Kidney tubule cell (primary cell): ENCODE measurements around the gene VAT1L.

Experiments
- DNase-seq: peaks from one replicate; pipeline ENCODE4 v3.0.0-alpha.2; 2018; ENCODE audit warnings: low spot score

The VAT1L gene

DNA sequence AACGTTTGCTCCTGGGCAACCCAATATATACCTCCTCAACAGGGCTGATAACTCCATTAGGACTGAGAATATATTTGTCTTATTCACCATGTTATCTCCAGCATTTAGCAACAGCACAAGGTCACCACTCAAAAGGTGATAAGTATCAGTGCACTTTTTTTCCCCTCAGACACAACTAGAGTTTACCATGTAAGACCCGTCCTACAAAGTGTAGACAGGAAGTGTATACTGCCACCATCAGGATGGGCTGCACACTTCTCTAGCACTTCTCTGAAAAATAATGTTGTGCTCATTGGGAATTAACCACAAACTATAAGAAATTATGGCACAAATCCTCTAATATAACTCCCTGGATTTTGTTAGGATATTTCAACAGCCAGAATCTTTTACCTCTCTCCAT lies 5.7 kb upstream of the VAT1L start:
- no peak for DNase-seq

DNA sequence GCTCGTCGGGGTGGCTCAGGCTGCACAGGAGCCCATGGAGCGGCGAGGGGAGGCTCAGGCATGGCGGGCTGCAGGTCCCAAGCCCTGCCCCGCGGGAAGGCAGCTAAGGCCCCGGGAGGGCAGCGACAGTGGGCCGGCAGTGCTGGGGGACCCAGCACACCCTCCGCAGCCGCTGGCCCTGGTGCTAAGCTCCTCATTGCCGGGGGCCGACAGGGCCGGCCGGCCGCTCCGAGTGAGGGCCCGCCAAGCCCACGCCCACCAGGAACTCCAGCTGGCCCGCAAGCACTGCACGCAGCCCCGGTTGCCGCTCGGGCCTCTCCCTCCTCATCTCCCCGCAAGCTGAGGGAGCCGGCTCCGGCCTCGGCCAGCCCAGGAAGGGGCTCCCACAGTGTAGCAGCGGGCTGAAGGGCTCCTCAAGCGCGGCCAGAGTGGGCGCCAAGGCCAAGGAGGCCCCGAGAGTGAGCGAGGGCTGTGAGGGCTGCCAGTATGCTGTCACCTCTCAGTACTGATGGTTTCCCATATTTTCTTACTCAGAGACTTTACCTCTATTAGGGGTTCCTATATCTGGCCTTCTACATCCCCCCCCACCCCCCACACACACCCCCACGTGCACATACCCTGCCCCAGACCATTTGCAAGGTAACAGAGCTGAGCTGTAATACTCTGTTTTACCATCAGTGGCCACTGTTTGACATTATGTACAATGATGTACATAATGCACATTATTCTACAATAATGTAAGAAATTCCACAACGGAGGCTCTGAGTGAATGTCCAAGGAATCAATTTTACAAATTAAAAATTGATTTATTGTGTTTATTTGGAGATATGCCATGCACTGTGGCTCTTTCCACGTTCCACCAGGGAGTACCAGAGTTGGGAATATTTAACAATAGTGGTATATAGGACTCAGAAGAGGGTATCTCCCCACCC lies 3.7 kb upstream of the VAT1L start:
- no peak for DNase-seq

DNA sequence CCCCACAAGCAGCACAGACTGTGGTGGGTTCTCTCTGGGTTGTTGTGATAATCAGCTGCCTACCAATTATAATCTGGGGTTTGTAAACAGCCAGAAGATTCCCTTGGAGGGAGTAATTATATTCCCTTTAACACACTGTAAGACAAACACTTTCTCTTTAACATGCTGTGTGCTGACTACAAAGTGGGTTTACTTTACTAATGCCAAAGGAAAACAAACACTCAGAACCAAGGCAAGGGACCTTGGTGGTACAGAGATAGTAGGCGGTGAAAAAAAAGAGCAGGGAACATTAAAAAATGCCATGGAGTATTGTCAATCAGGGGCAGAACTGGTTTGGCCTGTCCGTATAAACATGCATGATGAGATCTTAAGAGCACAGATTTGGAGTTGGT lies 3.0 kb upstream of the VAT1L start:
- DNase-seq = no peak

DNA sequence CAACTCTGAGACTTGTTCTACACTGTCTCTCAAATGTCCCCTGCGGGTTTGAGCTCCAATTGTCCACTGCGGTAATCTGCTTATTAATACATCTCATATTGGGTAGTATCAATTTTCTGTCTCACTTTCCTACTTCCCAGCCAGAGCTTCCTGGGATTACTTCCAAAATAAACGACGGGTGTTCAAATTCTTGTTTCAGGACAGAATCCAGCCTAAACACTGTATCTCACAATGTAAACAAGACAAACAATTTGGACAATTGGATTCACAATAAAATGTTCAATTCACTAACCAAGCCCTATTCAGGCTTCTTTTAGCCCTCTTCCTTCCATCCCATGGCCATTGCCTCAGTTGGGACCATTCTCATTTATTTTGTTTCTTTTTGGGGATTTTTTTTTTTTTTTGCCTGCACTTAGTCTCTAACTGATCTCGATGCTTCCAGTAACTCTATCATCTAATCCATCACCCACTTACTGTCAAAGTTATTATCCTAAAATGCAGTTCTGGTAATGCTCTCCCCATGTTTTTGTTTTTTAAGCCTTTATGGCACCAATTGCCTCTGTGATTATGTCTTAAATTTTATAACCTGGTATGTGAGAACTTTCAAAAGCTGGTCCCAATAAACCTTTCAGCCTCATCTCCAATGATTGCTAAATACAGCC lies 2.0 kb upstream of the VAT1L start:
- no peak for DNase-seq

DNA sequence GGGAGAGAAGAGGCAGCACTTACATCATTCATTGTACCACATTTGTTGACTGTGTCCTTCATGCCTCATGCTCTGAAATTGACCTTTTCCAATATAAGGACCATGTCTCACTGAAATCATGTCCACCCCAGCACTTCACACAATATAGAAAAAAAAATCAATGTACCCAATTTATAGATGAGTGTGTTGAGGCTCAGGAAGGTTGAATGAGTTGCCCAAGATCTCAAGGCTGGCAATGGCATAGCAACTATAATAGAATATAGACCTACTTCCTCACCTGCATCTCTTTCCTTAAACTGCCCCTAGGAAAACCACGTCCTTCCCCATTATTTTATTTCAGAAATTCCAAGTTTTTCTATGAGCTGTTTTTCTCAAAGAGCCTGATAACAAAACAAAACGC lies 912 bp upstream of the VAT1L start:
- DNase-seq = no peak

DNA sequence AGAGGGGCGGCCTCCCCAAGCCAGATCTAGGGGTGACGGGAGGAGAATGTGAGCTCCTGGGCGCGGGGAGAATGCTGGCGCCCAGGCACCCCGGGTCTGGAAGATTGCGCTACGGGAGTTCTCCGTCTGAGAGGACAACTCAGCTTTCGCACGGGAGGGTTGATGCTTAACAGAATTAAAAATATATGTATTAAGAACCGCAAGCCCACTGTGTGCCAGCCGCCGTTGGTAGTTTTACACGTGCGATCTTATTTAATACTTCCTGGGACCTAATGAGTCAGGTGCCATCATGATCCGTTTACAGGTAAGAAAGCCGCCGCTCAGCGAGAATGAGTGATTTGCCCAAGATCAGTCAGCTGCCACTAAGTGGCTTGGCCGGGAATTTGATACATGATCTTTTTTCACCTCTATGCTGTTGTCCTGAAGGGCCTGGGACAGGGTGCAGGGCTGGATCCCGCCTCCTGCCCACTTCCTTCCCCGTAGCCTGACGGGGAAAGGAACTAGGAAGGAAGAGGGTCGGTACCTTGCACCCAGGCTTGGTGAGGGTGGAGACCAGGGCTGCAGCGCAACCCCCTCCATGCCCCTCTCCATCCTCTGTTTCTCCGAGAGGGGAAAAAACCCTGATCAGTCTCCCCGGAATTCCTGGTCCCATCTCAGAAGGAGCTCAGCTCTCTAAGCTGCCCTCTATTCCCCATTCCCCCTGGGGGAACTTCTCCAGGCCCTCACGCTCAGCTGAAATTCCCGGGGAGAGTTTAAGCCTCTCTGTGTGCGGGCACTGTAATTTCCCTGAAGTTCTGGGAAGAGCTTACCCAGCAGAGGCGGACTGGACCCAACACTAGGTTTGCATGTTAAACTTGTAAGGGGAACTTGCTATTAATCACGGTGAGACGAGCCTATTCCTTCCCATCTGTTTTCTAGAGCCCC lies 983 bp downstream of the VAT1L start:
- DNase-seq = no peak

DNA sequence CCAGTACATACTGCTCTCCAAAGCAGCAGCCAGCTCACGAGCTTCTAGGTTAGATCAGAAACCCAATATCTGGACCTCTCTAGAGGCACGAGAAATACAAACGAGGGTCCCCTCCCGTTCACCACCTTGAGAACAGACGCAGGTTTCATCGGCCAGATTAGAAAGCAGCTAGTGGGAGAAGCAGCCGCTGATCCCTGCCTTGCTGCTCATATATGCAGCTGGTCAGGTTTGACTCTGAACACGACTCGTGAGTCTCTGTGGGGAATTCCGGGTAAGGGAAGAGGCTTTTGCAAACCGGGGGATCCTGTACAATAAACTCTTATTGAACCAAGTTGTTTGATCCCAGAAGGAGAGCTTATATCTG lies 1.6 kb downstream of the VAT1L start:
- no peak for DNase-seq

DNA sequence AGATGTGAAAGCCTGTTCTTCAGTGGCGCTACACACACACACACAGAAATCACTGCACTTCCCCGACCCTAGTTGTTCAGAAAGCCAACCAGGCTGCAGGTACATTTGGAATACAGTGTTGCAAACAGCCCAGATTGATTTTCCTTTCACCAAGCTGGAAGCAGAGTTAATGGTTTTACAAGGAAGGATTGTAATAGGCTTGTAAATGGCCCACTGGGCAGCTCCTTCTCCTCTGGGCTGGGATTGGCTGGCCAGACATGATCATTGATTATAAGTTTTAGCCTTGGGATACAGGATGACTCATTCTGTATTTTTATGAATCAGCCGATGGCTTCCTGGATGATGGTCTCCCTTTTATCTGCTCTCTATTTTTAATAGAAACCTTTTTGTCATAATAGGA lies 2.5 kb downstream of the VAT1L start:
- no peak for DNase-seq

DNA sequence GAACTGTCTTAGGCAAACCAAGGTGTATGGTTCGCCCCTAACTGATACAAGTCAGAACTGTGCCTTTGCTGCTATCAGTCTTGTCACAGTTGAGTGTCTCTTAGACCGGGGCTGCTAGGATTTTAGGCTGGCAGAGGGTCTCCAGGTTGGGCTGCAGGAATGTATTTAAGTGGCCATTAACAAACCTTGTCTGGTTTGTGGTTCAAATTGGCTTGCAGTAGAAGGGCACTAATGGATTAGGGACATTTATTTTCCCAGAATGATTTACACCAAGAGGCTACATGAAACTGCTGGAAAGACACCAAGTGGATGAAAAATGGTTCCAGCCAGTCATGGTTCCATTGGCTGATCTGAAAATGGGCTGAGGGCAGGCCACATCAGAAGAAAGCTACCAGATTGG lies 5.1 kb downstream of the VAT1L start:
- DNase-seq = no peak

DNA sequence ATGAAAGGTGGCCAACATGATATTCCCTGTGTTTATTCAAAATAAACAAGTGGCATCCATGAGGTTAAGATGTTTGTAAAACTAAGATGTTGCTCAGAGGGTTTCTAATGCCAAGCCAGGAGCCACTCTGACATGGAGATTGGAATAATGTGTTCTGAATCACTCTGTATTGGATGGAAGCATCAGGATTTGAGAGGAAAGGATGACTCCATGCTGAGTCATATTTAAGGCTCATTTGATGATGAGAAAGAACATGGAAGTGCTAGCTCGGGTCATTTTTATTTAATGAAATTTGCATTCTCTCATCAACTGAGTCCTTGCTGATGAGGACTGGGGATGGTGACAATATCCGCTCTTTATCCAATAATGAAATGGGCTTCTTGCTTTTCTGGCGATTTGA lies 6.2 kb downstream of the VAT1L start:
- peak; percentile 68 for DNase-seq

DNA sequence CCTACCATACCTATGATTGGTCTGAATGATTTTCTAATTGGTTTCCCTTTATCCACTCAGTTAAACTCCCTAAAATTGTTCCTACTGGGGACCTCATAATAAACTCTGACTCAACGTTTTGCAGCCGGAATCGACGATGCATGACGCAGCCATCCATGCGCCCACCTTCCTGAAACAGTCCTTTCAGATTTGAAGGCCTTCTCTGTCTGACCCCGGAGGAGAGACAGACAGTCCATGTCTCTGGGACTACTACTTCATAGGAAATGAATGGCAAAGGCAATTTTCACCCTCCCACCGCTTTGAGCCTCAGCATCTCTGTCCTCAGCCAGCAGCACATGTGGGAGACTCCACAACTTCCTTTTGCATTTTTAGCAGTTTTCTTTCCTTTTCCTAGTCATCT lies 13.5 kb downstream of the VAT1L start:
- no peak for DNase-seq

DNA sequence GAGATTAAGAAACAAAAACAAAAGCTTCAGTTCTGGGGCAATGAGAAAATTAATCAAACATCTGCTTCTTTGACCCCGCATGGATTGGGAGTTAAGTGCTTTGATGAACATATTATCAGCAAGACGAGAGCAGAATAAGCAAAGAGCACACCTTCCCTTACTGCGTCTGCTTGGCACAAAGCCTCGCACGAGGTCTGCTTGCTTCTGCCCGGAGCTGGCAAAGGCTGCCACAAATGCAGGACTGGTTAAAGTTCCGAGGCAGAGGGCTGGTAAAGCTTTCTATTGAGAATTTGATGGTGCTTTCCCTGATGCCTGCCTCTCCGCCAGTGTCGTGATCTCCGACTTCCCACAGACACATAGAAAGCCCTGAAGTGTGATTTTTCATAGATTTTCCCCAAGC lies 17.0 kb downstream of the VAT1L start:
- DNase-seq = no peak

DNA sequence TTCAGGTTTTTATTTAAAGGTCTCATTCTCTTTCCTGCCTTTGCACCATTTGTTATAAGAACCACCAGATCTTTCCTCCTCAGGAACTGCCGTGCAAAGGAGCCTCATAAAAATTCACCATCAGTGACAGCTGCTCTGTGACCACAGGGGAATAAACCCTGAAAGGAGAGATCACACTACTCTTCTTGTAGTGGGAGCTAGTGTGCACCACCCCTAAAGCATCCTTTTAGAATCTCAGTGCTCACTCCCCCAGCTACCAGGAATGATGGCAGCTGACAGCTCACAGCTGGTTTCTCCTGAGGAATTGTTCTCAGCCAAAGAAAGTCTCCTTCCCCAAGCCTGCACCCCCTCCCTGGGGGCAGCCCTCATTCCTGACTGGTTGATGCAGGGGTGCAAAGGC lies 18.7 kb downstream of the VAT1L start:
- DNase-seq = no peak

DNA sequence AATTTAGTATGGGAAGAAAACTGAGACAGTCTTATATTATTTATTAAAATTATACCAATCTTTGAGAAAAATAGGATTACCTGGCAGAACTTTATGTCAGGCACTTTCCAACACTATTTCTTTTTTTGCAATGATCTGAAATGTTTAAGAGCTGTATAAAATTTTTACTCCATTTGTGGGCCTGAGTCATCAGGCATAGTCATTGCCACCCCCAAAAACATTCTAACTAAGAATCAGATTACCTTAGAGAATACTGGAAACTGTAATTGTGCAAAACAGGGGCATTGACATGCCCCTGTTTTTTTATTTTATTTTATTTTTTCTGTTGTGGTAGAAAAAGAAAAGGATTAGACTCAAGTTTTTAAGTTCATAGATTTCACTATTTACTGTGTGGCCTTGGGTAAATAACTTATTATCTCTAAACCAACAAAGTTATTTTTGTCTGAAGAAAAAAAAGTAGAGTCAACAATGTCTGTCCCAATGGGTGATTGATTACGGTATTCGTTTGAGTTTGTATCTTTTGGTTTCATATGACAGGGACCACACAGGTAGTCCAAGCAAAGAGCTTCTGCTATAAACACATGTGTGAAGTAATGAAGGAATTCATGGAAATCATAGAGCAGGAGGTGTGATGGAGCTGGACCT lies 24.6 kb downstream of the VAT1L start:
- DNase-seq = no peak

DNA sequence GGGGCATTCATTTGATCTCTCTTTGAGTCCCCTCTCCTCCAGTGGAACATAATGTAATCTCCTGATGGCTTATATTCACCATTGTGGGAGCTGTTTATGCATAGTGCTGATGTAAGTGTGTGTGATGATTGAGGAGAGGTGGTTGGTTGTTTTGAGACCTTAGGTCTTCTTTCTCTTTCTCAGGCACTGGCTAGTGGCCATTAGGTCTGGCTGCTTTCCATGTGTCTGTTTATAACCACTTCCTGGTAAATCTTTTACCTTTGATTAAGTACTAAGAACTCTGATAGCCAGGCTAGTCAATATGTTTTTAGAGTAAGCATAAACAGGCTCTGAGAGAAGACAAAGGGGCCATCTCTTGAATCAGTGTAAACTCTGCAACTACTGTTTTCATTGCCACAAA lies 27.9 kb downstream of the VAT1L start:
- DNase-seq = peak; percentile 64

DNA sequence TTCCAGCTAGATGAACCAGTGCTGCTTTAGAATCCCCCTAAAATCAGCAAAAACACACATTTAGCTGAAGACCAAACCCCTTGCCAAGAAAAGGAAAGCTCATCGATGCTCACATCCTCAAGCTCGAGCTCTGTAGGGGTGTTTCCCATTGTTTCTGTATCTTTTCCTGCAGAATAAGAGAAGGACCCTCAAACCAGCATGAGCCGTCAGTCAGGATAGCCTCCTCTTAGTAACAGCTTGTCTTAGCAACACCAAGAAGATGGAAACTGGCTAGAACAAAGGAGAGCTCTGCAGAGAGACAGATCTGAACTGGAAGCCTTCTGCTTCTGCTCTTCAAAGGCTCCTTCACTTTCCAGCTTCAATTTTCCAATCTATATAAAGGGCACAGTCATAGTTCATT lies 32.0 kb downstream of the VAT1L start:
- DNase-seq = no peak

DNA sequence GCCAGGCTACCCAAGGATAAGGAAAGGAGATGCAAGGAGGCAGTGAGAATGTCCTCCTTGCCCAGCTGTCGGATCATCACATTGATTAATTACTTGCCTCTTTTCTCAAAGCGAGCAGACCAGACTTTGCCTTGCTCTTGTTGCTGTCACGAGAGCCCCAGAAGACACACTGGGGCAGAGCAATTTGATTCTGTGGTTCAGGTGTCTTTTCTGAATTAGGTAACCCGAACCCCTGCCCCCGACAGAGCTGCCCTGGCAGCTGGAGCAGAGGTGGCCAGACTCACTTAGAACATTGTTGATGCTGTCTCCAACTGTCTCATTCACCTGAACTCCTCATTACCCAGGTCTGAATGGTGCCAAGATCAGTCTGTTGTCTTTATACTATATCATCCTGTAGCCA lies 34.3 kb downstream of the VAT1L start:
- no peak for DNase-seq

DNA sequence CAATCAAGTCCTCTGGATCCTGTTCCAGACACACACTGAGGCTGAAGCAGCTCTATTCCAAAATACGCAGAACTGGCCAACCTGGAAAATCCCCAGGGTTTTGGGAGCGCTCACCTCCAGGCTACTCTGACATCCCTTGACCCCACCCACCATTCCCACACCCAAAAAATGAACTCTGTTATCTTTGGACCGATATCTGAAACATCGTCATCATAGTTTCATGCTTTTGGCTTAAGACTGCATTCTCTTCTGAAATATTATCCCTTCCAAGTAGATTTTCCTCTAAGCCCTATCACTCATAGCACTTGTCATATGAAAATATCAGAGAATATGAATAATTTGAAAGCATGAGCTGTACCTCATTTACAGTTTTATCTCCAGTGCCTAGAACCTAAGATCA lies 34.7 kb downstream of the VAT1L start:
- no peak for DNase-seq

DNA sequence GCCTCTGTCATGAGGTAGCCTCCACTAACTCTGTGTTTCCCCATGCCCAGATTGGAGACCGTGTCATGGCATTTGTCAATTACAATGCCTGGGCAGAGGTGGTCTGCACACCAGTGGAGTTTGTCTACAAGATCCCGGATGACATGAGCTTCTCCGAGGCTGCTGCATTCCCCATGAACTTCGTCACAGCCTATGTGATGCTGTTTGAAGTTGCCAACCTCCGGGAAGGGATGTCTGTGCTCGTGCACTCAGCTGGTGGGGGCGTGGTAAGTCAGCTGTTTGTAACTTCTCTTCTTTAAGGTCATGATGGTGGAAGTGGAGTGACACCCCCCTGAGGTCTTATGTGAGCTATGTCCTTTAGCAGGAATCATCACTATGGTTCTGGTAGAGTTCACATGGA lies 36.8 kb downstream of the VAT1L start:
- no peak for DNase-seq

DNA sequence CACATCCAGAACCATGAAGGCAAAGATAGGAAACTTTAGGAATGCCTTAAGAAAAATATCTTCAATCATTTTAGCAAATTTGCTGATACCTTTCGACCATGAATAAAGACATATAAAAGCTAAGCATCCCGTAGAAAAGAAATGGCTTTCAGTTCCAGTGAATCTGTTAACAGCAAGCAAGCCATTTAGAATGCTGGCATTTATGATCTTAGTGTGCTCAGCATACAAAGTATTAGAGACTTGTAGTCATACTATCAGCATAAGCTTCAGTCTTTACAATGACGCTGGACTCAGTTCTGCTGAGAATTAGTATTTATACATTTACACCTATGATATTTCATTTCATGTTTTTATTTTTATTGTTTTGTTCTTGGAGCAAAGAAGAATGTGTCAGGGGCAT lies 38.7 kb downstream of the VAT1L start:
- DNase-seq = no peak

DNA sequence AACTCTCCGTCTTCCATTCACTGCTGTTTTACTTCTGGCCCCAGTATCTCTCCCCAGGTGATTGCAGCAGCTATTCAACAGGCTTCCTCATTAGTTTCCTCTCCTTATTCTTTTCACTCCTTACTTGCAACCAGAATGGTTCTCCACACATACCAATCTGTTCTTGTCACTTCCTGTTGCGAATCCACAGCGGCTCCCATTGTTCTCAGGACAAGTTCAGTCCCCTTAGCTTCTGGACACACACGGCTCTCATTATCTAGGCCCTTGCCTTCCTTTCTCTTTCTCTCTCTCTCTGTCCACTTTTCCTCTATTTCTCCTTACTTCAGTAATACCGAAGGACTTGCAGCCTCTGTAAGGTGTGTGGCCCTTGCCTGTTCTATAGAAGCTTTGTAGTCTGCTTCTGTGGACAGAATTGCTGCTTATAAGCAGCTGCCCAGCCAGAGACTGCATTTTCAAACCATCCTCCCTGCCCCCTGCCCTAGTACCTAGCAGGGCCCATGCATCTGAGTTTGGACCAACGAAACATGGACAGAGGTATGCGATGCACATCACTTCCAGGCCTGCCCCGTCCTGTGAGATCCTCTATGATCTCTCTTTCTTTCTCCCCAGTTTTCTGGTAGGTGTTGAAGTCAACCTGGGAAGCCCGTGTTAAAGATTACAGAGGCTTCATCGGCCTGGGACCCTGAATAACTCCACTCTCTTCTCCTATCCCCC lies 45.7 kb downstream of the VAT1L start:
- DNase-seq = peak; percentile 71
